Measurements from ENCODE around the gene TLX1. TPM values are rescaled to one million over a fixed set of nuclear protein-coding genes. Genes with fewer than 3 reads are reported as not detected.

The TLX1 gene
- total and polyA plus RNA-seq, 9 donors: not detected

DNA sequence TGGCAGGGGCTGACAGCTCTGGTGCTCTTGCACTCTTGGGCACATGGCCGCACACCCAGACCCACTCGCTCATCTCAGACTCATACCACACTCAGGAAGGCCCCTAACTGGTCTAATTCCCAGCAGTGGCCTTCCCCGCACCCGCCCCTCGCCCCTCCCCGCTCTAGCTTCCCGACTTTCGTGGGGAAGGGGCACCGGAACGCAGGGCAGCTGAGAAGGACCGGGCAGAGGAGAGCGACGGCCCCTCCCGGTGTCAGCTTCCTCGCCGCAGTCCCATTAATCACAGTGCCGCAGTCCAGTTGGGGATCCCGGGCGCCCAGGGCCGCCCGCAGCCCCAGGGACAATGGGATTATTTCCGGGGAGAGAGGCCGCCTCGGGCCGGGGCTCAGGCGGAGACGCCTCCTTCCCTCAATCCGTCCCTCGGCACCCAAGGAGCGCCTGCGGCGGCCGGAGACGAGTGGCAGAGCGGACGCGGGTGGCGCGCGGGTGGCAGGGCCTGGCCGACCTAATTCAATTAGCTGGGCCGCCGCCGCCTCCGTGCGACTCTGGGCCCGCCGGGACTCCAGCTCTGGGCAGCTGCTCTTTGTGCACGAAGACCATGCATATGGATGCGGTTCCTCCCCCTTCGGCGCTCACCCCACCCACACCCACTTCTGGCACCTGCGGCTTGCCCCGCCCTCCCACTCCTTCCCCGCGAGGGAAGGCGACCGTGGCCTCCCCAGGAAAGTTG is 7.8 kb upstream of the TLX1 start:
- peaks cover 90% of the 10 kb centered on the region for H3K27me3 ChIP-seq (ENCODE audit: control insufficient read depth, insufficient read depth, low read length)
- H3K4me1 ChIP-seq (ENCODE audit: control insufficient read depth, insufficient read depth, low read length): peaks cover 15% of the 10 kb centered on the region
- WGBS (ENCODE audit: insufficient coverage): under 1% methylated on average over 46 of the region's 58 CpGs
- H3K9me3 ChIP-seq (replicated peaks; ENCODE audit: control insufficient read depth, low read depth, low read length): no peaks in the 10 kb centered on the region
- H3K27ac ChIP-seq (ENCODE audit: low read length): no peak overlapping the region
- DNase-seq: no peak
- H3K36me3 ChIP-seq (ENCODE audit: control insufficient read depth, insufficient read depth, low read length): no peaks in the 10 kb centered on the region
- H3K4me3 ChIP-seq (ENCODE audit: low read length): no peak overlapping the region

DNA sequence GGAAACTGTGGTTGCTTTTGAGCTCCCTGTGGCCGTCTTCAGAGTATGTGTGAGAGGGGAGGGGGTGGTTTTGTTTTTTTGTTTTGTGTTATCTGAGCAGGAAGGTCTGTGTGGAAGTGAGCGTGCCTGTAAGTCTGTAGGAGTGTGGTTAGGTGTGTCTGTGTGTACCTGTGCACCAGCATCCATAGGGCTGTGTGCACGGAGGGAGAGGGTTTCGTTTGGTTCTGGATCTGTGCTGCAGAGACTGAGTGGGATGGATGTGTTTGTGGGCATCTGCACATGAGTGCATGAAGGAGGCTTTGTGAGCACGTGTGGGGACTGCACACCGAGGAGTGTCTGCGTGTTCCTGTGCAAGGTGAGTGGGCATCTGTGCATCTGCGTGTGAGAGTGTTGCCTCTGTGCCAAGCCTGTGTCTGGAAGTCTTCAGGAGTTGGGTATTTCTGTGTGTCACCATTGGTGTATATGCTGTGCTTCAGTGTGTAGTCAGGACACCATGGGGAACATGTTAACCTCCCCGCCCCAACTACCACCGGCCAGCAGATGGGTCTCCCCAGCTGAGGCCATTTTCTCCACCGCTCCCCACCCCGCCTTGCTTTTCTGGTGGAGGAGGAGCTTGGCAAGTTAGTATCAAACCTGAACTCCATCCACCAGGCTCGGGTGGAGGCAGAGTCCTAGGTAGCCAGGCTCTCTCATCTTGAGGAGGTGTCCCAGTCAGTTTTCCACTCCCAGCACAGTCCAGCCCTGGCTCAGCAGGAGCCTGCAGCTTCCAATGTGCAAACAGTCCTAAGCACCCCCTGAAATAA is 7.1 kb upstream of the TLX1 start:
- Histone ChIP-seq H3K9me3 (replicated peaks; ENCODE audit: control insufficient read depth, low read depth, low read length) (no peaks in the 10 kb centered on the region), H3K36me3 (ENCODE audit: control insufficient read depth, insufficient read depth, low read length) (no peaks in the 10 kb centered on the region), H3K27me3 (ENCODE audit: control insufficient read depth, insufficient read depth, low read length) (peaks cover 94% of the 10 kb centered on the region), H3K4me1 (ENCODE audit: control insufficient read depth, insufficient read depth, low read length) (peaks cover 15% of the 10 kb centered on the region), H3K4me3 (ENCODE audit: low read length) (no peak overlapping the region), H3K27ac (ENCODE audit: low read length) (no peak overlapping the region)
- DNase-seq: no peak
- WGBS (ENCODE audit: insufficient coverage): 14% methylated on average over 9 of the region's 13 CpGs

DNA sequence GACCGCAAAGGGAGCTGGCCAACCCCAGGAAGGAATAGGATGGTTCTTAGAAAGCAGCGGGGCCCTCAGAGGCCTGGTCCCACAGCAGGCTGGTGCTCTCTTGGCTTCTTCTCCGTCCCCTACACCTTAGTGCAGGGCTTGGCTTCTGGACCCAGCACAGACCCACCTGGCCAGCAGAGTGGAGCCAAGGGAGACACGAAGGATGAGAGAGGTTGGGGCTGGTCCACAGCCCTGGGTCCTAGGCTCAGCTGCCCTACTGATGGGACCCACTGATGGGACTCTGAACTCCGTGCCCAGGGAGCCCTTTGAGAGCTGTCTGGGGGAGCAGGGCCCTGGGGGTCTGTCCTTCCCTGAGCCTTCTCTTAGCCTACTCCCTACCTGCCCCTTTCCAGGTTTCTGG is 6.2 kb upstream of the TLX1 start:
- Histone ChIP-seq H3K9me3 (replicated peaks; ENCODE audit: control insufficient read depth, low read depth, low read length) (no peaks in the 10 kb centered on the region), H3K36me3 (ENCODE audit: control insufficient read depth, insufficient read depth, low read length) (no peaks in the 10 kb centered on the region), H3K4me3 (ENCODE audit: low read length) (no peak overlapping the region), H3K27me3 (ENCODE audit: control insufficient read depth, insufficient read depth, low read length) (peaks cover 94% of the 10 kb centered on the region), H3K4me1 (ENCODE audit: control insufficient read depth, insufficient read depth, low read length) (peaks cover 15% of the 10 kb centered on the region), H3K27ac (ENCODE audit: low read length) (no peak overlapping the region)
- 39% methylated on average over 3 of the region's 5 CpGs for WGBS (ENCODE audit: insufficient coverage)
- no peak for DNase-seq

DNA sequence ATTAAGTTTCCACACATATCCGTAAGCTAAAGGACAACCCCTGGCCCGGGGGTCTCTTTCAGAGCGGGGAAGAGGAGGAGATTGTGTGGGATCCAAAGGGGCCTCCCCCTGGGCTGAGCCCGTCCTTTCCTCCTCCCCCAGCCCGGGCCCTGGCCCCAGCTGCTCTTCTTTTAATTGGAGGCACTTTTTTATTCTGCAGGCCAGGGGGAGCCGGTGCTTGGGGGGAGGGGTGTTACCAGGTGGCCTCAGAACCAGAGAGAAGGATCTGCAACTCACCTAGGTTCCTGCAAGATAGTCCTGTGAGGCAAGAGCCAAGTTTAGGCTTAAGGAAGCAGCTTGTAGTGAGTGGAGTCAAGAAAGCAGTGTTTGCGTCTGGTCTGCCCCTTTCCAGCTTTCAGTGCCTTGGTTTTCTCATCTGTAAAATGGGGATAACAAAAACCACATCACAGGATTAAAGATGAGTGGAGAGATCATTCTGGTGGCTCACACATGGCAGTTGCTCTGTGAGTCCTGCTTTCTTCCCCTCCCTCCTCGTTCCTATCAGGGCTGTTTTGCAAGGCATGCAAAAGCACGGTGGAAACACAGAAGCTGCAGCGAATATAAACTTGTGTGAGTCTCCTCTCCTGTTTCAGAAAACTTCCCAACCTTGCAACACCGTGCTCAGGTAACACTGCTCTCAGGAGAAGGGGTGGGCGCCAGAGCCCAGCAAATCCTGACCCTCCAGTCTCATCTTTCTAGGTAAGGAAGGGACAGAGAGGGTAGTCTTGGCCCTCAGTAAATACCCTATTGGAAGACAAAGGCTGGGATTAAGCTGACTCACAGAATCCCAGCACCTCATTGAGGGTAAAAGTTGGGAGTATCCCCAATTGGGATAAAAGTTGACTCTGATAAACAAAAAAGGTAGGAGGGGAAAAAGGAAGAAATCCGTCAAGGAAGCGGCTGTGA is 4.1 kb upstream of the TLX1 start:
- Histone ChIP-seq H3K27me3 (ENCODE audit: control insufficient read depth, insufficient read depth, low read length) (peaks cover 95% of the 10 kb centered on the region), H3K4me3 (ENCODE audit: low read length) (no peak overlapping the region), H3K9me3 (replicated peaks; ENCODE audit: control insufficient read depth, low read depth, low read length) (no peaks in the 10 kb centered on the region), H3K27ac (ENCODE audit: low read length) (no peak overlapping the region), H3K36me3 (ENCODE audit: control insufficient read depth, insufficient read depth, low read length) (no peaks in the 10 kb centered on the region), H3K4me1 (ENCODE audit: control insufficient read depth, insufficient read depth, low read length) (peaks cover 15% of the 10 kb centered on the region)
- 7% methylated on average over 4 of the region's 14 CpGs for WGBS (ENCODE audit: insufficient coverage)
- no peak for DNase-seq

DNA sequence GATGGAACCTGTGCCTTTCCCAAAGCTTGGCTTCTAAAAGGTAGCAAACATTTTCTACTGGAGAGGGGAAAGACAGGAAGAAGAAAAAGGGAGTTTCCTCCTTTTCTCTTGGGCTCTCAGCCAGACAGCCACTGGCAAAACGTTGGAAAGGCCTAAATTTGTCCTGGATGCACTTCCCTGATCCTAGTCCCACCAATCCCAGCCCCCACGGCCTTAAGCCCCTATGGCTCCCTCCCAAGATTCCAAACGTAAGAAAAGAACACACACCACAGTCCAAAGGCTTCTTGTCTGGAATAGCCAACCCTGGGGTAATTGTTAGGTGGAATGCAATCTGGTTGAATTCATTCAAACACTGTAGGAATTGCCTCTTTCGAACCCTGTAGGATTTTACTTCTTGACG is 959 bp upstream of the TLX1 start:
- no CpG with 5 or more reads among the region's 5 CpGs for WGBS (ENCODE audit: insufficient coverage)
- H3K9me3 ChIP-seq (replicated peaks; ENCODE audit: control insufficient read depth, low read depth, low read length): no peaks in the 10 kb centered on the region
- H3K27me3 ChIP-seq (ENCODE audit: control insufficient read depth, insufficient read depth, low read length): peaks cover 95% of the 10 kb centered on the region

DNA sequence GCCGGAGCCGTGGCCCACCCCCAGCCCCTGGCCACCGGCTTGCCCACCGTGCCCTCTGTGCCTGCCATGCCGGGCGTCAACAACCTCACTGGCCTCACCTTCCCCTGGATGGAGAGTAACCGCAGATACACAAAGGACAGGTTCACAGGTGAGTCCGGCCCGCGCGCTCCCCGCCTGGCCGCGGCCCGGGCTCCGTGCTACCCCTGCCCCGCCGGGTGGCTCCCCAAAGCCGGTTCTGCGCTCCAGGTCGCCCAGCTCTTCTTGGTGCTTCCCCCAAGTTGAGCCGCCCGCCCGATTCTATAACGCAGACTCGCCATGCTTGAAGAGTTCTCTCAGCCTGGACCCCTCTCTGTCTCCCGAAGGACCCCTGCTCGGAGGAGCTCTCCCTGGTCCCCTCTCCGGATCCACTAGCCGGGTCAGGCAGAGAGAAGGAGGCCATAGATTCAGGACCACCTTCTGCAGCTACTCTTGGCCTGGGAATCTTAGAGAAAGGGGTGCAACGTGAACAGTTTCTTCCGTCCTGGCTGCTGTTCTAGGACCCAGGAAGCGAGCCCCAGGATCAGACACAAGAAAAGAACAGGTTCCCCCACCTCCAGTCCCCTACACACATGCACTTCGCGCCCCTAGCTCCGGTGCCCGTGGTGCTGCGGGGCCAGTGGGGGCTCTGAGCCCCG is 999 bp downstream of the TLX1 start:
- Histone ChIP-seq H3K9me3 (replicated peaks; ENCODE audit: control insufficient read depth, low read depth, low read length) (no peaks in the 10 kb centered on the region), H3K27ac (ENCODE audit: low read length) (no peak overlapping the region), H3K27me3 (ENCODE audit: control insufficient read depth, insufficient read depth, low read length) (peaks cover 95% of the 10 kb centered on the region), H3K4me3 (ENCODE audit: low read length) (no peak overlapping the region), H3K36me3 (ENCODE audit: control insufficient read depth, insufficient read depth, low read length) (no peaks in the 10 kb centered on the region), H3K4me1 (ENCODE audit: control insufficient read depth, insufficient read depth, low read length) (peaks cover 22% of the 10 kb centered on the region)
- 3% methylated on average over 38 of the region's 39 CpGs for WGBS (ENCODE audit: insufficient coverage)
- DNase-seq: no peak

More for the DNA sequence above, 959 bp upstream of the TLX1 start:
- Histone ChIP-seq H3K27ac (ENCODE audit: low read length) (no peak overlapping the region), H3K36me3 (ENCODE audit: control insufficient read depth, insufficient read depth, low read length) (no peaks in the 10 kb centered on the region), H3K4me3 (ENCODE audit: low read length) (no peak overlapping the region), H3K4me1 (ENCODE audit: control insufficient read depth, insufficient read depth, low read length) (peaks cover 19% of the 10 kb centered on the region)
- no peak for DNase-seq

DNA sequence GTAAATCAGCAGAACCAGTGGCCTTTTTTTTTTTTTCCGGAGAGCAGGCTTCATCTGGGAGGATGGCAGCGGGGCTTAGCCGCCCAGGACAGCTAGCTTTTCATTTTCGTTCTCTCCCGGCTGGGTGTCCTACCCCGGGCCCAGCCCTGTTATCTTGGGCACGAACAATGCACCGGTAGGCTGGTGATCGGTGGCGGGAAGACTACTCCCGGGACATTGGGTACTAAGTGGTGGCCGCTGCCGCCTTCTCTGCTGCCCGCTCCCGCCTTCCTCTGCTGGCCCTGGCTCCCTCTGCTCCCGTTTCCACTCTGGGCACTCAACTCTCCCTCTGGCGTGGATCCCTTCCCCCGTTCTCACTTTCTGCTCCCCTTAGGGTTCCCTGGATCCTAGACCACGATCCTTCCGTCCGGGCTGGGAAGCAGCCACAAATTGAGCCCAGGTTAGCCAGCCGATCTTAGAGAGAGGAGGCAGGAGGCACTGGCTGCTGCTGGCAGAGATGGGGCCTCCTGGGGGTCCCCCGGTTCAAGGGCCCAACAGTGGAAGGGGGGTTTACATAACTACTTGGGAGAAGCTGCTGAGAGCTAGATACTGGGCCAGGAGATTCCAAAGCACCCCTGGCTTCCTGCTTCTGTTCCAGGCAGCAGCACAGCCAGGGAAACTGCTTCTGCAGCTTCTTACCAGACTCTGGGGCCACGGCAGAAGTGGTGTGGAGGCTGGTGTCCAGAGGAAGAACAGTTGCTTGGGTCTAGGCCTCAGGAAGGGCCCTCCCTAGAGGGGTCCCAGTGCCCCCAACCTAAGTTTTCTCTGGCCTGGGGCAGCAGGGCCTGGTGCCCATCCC is 1.8 kb downstream of the TLX1 start:
- Histone ChIP-seq H3K4me1 (ENCODE audit: control insufficient read depth, insufficient read depth, low read length) (peaks cover 22% of the 10 kb centered on the region), H3K9me3 (replicated peaks; ENCODE audit: control insufficient read depth, low read depth, low read length) (no peaks in the 10 kb centered on the region), H3K27ac (ENCODE audit: low read length) (no peak overlapping the region), H3K27me3 (ENCODE audit: control insufficient read depth, insufficient read depth, low read length) (peaks cover 95% of the 10 kb centered on the region), H3K36me3 (ENCODE audit: control insufficient read depth, insufficient read depth, low read length) (no peaks in the 10 kb centered on the region), H3K4me3 (ENCODE audit: low read length) (no peak overlapping the region)
- no peak for DNase-seq
- 12% methylated on average over 17 of the region's 24 CpGs for WGBS (ENCODE audit: insufficient coverage)

DNA sequence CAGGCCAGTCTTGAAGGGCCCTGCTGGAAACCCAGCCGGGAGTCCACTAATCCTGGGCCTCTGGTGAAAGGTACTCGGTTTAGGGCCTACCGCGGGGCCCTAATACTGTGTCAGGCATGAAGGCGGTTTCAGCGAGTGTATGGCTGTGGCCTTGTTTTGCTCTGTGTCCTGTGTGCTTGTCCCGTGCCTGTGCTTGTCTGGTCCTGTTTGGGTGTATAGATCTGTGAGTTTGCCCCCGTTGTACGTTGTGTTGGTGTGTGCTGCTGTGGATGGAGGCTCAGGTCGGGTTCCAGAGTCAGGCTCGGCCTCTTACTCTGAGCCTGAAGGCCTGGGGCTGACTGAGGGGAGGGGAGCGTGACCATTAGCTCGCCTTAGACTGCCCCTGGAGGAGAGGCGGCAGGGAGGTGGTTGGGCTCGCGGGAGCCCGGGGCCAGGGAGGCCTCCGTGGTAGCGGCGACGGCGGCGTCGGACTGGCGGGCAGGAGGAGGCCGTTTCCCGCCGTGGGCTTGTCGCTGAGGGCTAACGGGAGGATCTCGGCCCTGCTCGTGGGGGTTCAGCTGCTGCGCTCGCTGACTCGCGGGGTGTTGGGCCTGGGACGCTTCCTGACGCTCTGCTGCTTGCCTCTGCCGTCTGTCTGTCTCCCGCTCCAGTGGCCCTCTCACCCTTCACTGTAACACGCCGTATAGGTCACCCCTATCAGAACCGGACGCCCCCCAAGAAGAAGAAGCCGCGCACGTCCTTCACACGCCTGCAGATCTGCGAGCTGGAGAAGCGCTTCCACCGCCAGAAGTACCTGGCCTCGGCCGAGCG is 2.6 kb downstream of the TLX1 start:
- H3K27ac ChIP-seq (ENCODE audit: low read length): no peak overlapping the region
- peaks cover 22% of the 10 kb centered on the region for H3K4me1 ChIP-seq (ENCODE audit: control insufficient read depth, insufficient read depth, low read length)
- H3K27me3 ChIP-seq (ENCODE audit: control insufficient read depth, insufficient read depth, low read length): peaks cover 95% of the 10 kb centered on the region
- H3K4me3 ChIP-seq (ENCODE audit: low read length): no peak overlapping the region
- H3K36me3 ChIP-seq (ENCODE audit: control insufficient read depth, insufficient read depth, low read length): no peaks in the 10 kb centered on the region
- no peak for DNase-seq
- H3K9me3 ChIP-seq (replicated peaks; ENCODE audit: control insufficient read depth, low read depth, low read length): no peaks in the 10 kb centered on the region
- 11% methylated on average over 53 of the region's 54 CpGs for WGBS (ENCODE audit: insufficient coverage)
